LNCaP clone FGC (cell line): Measurements from ENCODE around the gene SPTB.

Source experiments
- DNase-seq: peaks from one replicate; pipeline ENCODE4 v3.0.0-alpha.2; 2011; ENCODE audit warnings: low read depth
- H3K4me3 ChIP-seq: 2 replicates; pipeline ENCODE4 v1.5.1; 2011; ENCODE audit warnings: mild to moderate bottlenecking, low read depth, low read length, control low read depth
- CTCF ChIP-seq: IDR thresholded peaks from 2 replicates; pipeline ENCODE4 v1.5.1; 2012; ENCODE audit warnings: mild to moderate bottlenecking; ENCODE audit not compliant: control insufficient read depth, insufficient read depth; ENCODE audit errors: extremely low read depth

Gene SPTB

DNA sequence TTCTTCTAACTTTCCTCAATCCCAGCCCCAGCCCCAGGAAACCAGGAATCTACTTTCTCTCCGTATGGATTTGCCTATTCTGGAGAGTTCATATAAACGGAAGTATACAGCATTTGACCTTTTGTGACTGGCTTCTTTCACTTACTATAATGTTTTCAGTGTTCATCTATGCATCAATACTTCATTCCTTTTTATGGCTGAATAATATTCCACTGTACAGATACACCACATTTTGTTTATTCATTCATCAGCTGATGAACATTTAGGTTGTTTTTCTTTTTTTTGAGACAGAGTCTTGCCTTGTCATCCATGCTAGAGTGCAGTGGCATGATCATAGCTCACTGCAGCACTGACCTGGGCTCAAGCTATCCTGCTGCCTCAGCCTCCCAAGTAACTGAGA lies 179.4 kb downstream of the SPTB start:
- DNase-seq = no peak
- no peak for TF ChIP-seq CTCF
- no peak overlapping the region for H3K4me3 ChIP-seq

GRCh38 chr14:64698903-64699302 lies 180.8 kb downstream of the SPTB start:
- no peak for DNase-seq
- no peak for TF ChIP-seq CTCF

GRCh38 chr14:64696355-64696857 lies 183.3 kb downstream of the SPTB start:
- no peak for TF ChIP-seq CTCF
- no peak for DNase-seq
- H3K4me3 ChIP-seq = no peak overlapping the region

More at GRCh38 chr14:64698903-64699302, 180.8 kb downstream of the SPTB start:
- no peak overlapping the region for H3K4me3 ChIP-seq
